Measurements from ENCODE around the gene RPN2. TPM values are rescaled to one million over a fixed set of nuclear protein-coding genes. Genes with fewer than 3 reads are reported as not detected.

Gene RPN2
- polyA plus RNA-seq, 1 donor from 2014 or later = 151 TPM

DNA sequence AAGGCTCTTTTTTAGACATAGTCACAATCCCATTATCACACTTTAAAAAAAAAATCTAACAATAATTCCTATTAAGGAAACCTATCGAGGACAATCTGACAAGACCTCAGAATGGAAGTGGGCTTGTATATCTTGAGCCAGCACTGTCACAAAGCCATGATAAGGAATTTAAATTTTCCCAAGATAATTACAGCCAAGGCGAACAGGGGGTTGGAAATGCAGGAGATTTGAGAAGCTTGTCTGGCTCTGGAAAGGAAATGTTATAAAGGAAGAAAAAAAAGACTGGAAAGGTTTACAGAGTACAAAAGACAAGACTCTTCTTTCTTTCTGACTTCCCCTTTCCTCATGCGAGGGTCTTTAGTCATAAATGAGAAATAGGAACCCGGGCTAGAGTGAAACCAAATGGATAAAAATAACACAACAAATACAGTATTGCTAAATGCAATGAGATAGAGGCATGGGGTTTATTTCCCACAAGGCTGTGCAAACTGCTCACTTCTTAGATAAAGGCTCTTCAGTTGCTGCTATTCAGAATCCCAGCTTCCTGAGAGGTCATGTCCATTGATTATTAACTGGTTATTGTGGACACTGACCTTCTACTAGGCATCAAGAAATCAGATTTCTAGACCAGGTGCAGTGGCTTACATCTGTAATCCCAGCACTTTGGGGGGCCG lies 95.9 kb downstream of the RPN2 start:
- Histone ChIP-seq H3K27ac (ENCODE audit: low read length) (no peak overlapping the region), H3K9ac (ENCODE audit: low read length) (no peak overlapping the region)

More for the DNA sequence above, 95.9 kb downstream of the RPN2 start:
- Histone ChIP-seq H3K4me3 (ENCODE audit: low read length) (no peak overlapping the region), H3K9me2 (ENCODE audit: insufficient read depth, low read length) (no peaks in the 10 kb centered on the region), H3K27me3 (ENCODE audit: insufficient read depth, low read depth, low read length) (no peaks in the 10 kb centered on the region), H2AFZ (ENCODE audit: low read depth, low read length) (no peak overlapping the region), H3K9me3 (ENCODE audit: low read length) (no peaks in the 10 kb centered on the region), H3K36me3 (ENCODE audit: insufficient read depth, low read length) (no peaks in the 10 kb centered on the region), H3K4me2 (ENCODE audit: low read length) (no peak overlapping the region), H4K20me1 (ENCODE audit: insufficient read depth) (no peaks in the 10 kb centered on the region), H3F3A (ENCODE audit: insufficient read depth, low read length, poor library complexity, severe bottlenecking) (no peaks in the 10 kb centered on the region), H3K79me2 (replicated peaks; ENCODE audit: insufficient read depth, low read length) (no peaks in the 10 kb centered on the region)
- TF ChIP-seq CTCF (IDR thresholded peaks at IDR 0.05; ENCODE audit: poor library complexity, severe bottlenecking) = no peak
- TF ChIP-seq MXI1 (conservative IDR thresholded peaks at IDR 0.05; ENCODE audit: poor library complexity, severe bottlenecking) = no peak
- no peak for TF ChIP-seq EP300 (conservative IDR thresholded peaks at IDR 0.05; ENCODE audit: poor library complexity, severe bottlenecking)
- no peak for TF ChIP-seq POLR2AphosphoS5 (IDR thresholded peaks at IDR 0.05)
- no peak for TF ChIP-seq RAD21 (conservative IDR thresholded peaks at IDR 0.05)
- no peak for TF ChIP-seq TAF1 (IDR thresholded peaks at IDR 0.05; ENCODE audit: low read depth)
- TF ChIP-seq REST (IDR thresholded peaks at IDR 0.05; ENCODE audit: borderline replicate concordance) = no peak
- TF ChIP-seq EZH2 (IDR thresholded peaks at IDR 0.05; ENCODE audit: borderline replicate concordance, insufficient read depth, low read length, poor library complexity, severe bottlenecking) = no peak

Measured in neural cell (in vitro differentiated cells).